SU-DHL-6 (cell line): ENCODE measurements around the gene APBB1.

Source experiments
- H2AFZ ChIP-seq: fragments of 200-600 bp; sonication (generic); 2 replicates; pipeline ENCODE4 v1.6.1; 2014; ENCODE audit warnings: low read depth, mild to moderate bottlenecking, moderate library complexity, mixed read lengths, antibody characterized with exemption, low read length; ENCODE audit not compliant: severe bottlenecking
- H3F3A ChIP-seq: fragments of 200-600 bp; shearing (Covaris generic); 2 replicates; pipeline ENCODE4 v1.6.0; 2016; ENCODE audit warnings: antibody characterized with exemption, mild to moderate bottlenecking; ENCODE audit not compliant: insufficient read depth
- H3K27ac ChIP-seq: fragments of 200-600 bp; sonication (generic); 2 replicates; pipeline ENCODE4 v1.5.1; 2016; ENCODE audit warnings: low read depth, mild to moderate bottlenecking, low read length, moderate library complexity, mixed read lengths
- H3K27me3 ChIP-seq: fragments of 200-600 bp; sonication (generic), shearing (Covaris generic); 2 replicates; pipeline ENCODE4 v1.6.0; 2014; ENCODE audit warnings: mild to moderate bottlenecking, low read length
- H3K36me3 ChIP-seq: fragments of 200-600 bp; sonication (generic); 2 replicates; pipeline ENCODE4 v1.6.1; 2014; ENCODE audit warnings: mild to moderate bottlenecking, low read length, mixed read lengths
- H3K4me2 ChIP-seq: fragments of 300-600, 200-600 bp; shearing (Covaris generic), sonication (generic); 2 replicates; pipeline ENCODE4 v1.6.0; 2014; ENCODE audit warnings: low read length, low read depth, mild to moderate bottlenecking; ENCODE audit not compliant: poor library complexity, severe bottlenecking
- H3K4me3 ChIP-seq: fragments of 200-600 bp; sonication (generic); 2 replicates; pipeline ENCODE4 v1.5.1; 2014; ENCODE audit warnings: antibody characterized with exemption, low read length, mild to moderate bottlenecking, mixed read lengths; ENCODE audit not compliant: insufficient read depth, poor library complexity, severe bottlenecking
- H3K79me2 ChIP-seq: fragments of 200-600 bp; sonication (generic); 2 replicates; pipeline ENCODE4 v1.6.1; 2014; ENCODE audit warnings: mild to moderate bottlenecking, low read length, moderate library complexity; ENCODE audit not compliant: insufficient read depth
- H3K9ac ChIP-seq: fragments of 200-600 bp; sonication (generic); 2 replicates; pipeline ENCODE4 v1.7.0; 2014; ENCODE audit warnings: mild to moderate bottlenecking, low read length
- H3K9me2 ChIP-seq: fragments of 200-600 bp; sonication (generic); replicated peaks from 2 replicates; pipeline ENCODE4 v1.6.1; 2014; ENCODE audit warnings: low read length; ENCODE audit not compliant: insufficient read depth
- H3K9me3 ChIP-seq: fragments of 200-600 bp; sonication (generic); 2 replicates; pipeline ENCODE4 v1.6.1; 2014; ENCODE audit warnings: low read length, mixed read lengths; ENCODE audit not compliant: insufficient read depth
- H4K20me1 ChIP-seq: fragments of 200-600 bp; sonication (generic); 2 replicates; pipeline ENCODE4 v1.6.1; 2014; ENCODE audit warnings: low read depth, mild to moderate bottlenecking, antibody characterized with exemption, low read length, moderate library complexity, mixed read lengths
- CTCF ChIP-seq: fragments of 200-600 bp; sonication (generic); IDR thresholded peaks from one replicate; pipeline ENCODE4 v1.5.1; 2017; ENCODE audit warnings: antibody characterized with exemption, mild to moderate bottlenecking, low read length, moderate library complexity; ENCODE audit not compliant: insufficient read depth, poor library complexity, severe bottlenecking
- EZH2phosphoT487 ChIP-seq: fragments of 200-600 bp; sonication (generic), shearing (Covaris generic); conservative IDR thresholded peaks from 2 replicates; pipeline ENCODE4 v1.6.1; 2018; ENCODE audit warnings: mild to moderate bottlenecking, antibody characterized with exemption, low read length, moderate library complexity, mixed read lengths

The APBB1 gene

GRCh38 chr11:6453152-6453551 lies 34.3 kb upstream of the APBB1 start:
- no peaks in the 10 kb centered on the region for H3K36me3 ChIP-seq
- no peaks in the 10 kb centered on the region for H3K27me3 ChIP-seq
- no peak overlapping the region for H3K4me3 ChIP-seq
- no peaks in the 10 kb centered on the region for H3K9me2 ChIP-seq
- no peak overlapping the region for H3K27ac ChIP-seq
- no peaks in the 10 kb centered on the region for H3K9me3 ChIP-seq
- no peak overlapping the region for H3K9ac ChIP-seq
- H3K79me2 ChIP-seq: no peaks in the 10 kb centered on the region
- no peak overlapping the region for H2AFZ ChIP-seq
- H4K20me1 ChIP-seq: no peaks in the 10 kb centered on the region
- H3K4me2 ChIP-seq: no peak overlapping the region
- no peak for TF ChIP-seq EZH2phosphoT487
- no peak for TF ChIP-seq CTCF
- H3F3A ChIP-seq: no peaks in the 10 kb centered on the region

- no peaks in the 10 kb centered on the region for H3K9me3 ChIP-seq
- no peak overlapping the region for H2AFZ ChIP-seq
- no peaks in the 10 kb centered on the region for H3K9me2 ChIP-seq
- no peaks in the 10 kb centered on the region for H3K27me3 ChIP-seq
- no peaks in the 10 kb centered on the region for H3K36me3 ChIP-seq
- H4K20me1 ChIP-seq: no peaks in the 10 kb centered on the region
- H3K79me2 ChIP-seq: no peaks in the 10 kb centered on the region
- H3F3A ChIP-seq: no peaks in the 10 kb centered on the region
- no peak for TF ChIP-seq EZH2phosphoT487
- TF ChIP-seq CTCF: no peak
- H3K27ac ChIP-seq: no peak overlapping the region
- no peak overlapping the region for H3K4me3 ChIP-seq
- H3K9ac ChIP-seq: no peak overlapping the region
- no peak overlapping the region for H3K4me2 ChIP-seq
Observed at GRCh38 chr11:6452219-6452618, 33.3 kb upstream of the APBB1 start.

DNA sequence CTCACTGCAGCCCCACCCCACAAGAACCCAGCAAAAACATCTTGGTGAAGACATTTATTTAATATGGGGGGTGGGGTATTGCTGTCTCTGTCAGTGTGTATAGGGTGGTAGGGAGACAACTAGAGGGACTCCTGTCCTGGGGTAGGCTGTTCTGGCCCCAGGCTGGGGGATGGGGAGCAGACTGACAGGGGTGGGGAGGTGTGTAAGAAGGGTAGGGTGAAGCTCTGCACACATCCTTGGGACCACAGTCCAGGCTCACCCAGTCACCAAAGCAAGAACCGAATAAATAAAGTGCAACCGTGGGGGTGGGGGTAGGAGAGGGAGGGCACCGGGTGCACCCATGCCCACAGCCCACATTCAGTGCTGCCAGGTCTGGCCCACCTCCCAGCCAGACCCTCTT lies 29.7 kb upstream of the APBB1 start:
- Histone ChIP-seq H4K20me1 (no peaks in the 10 kb centered on the region), H3K4me3 (no peak overlapping the region), H3K4me2 (no peak overlapping the region), H3K36me3 (no peaks in the 10 kb centered on the region), H3K27me3 (no peaks in the 10 kb centered on the region), H3K79me2 (no peaks in the 10 kb centered on the region), H3K9me3 (no peaks in the 10 kb centered on the region), H3K9me2 (no peaks in the 10 kb centered on the region), H3F3A (no peaks in the 10 kb centered on the region), H2AFZ (no peak overlapping the region), H3K27ac (no peak overlapping the region), H3K9ac (no peak overlapping the region)
- TF ChIP-seq EZH2phosphoT487 (no peak), CTCF (no peak)
